Breast epithelium (tissue), 4 donors: ENCODE results near the gene MYO1E. TPM values are rescaled to one million over a fixed set of nuclear protein-coding genes. Genes with fewer than 3 reads are reported as not detected.

Source experiments
- DNase-seq, 2 donors: peaks; one replicate each; pipeline ENCODE4 v3.0.0-alpha.2; 2019; ENCODE audit warnings: low spot score in 2 of 2
- H3K27ac ChIP-seq, 2 donors: fragments of 200-600 bp; sonication (generic) in 1 of 2; one replicate each; pipeline ENCODE4 v1.5.1; 2016 to 2019; ENCODE audit warnings: mild to moderate bottlenecking in 1 of 2
- H3K27me3 ChIP-seq, 2 donors: fragments of 200-600 bp; sonication (generic) in 1 of 2; one replicate each; pipeline versions ENCODE4 v1.5.1 to v1.6.0; 2017 to 2019; ENCODE audit warnings: control low read depth in 1 of 2, mild to moderate bottlenecking in 1 of 2
- H3K36me3 ChIP-seq: fragments of 200-600 bp; one replicate; pipeline ENCODE4 v1.5.1; 2019
- H3K4me1 ChIP-seq, 2 donors: fragments of 200-600 bp; sonication (generic); one replicate each; pipeline ENCODE4 v1.5.1; 2016 to 2019; ENCODE audit warnings: control low read depth in 1 of 2
- H3K4me3 ChIP-seq, 3 donors: fragments of 200-600 bp; sonication (generic); 1 replicate in 2 of 3; 2 replicates in 1 of 3; pipeline ENCODE4 v1.5.1; 2016 to 2019; ENCODE audit warnings: mild to moderate bottlenecking in 3 of 3, moderate library complexity in 2 of 3
- H3K9me3 ChIP-seq, 2 donors: fragments of 200-600 bp; sonication (generic) in 1 of 2; one replicate each; pipeline ENCODE4 v1.5.1; 2016 to 2019; ENCODE audit warnings: control low read depth in 1 of 2
- CTCF ChIP-seq, 3 donors: fragments of 450-650 bp; IDR thresholded peaks; one replicate each; pipeline ENCODE4 v1.5.1; 2016 to 2017; ENCODE audit warnings: antibody characterized with exemption in 3 of 3, mild to moderate bottlenecking in 3 of 3, moderate library complexity in 3 of 3
- POLR2A ChIP-seq: fragments of 450-650 bp; IDR thresholded peaks from one replicate; pipeline ENCODE4 v1.6.1; 2016; ENCODE audit warnings: antibody characterized with exemption, mild to moderate bottlenecking, moderate library complexity
- POLR2AphosphoS5 ChIP-seq, 3 donors: sonication (generic); formaldehyde crosslinking; IDR thresholded peaks; one replicate each; pipeline ENCODE4 v1.6.1; 2017; ENCODE audit warnings: antibody characterized with exemption in 3 of 3
- intact Hi-C: fragments of 100-400 bp; cut with DNase I; formaldehyde crosslinking; loops from one replicate; pipeline ENCODE4 v1.15.1; 2023; ENCODE audit warnings: low total_unique reads
- total RNA-seq, 3 donors: library from RNA; depleted of rRNA; stranded (reverse); fragments of >200 nt; gene quantifications; one replicate each; pipeline ENCODE4 v1.1.0, GENCODE V29; 2016

MYO1E gene
- 10 to 100 TPM; 51.5 to 76.1 (median 68.6) TPM for total RNA-seq

GRCh38 chr15:59372352-59373211 is at the start of gene MYO1E:
TSS of gene MYO1E (minus strand) at chr15:59372871. CDS start at chr15:59372500, 371 bp downstream.
- H3K4me3 ChIP-seq: peak within 1 kb of the TSS; percentile 84 to 98 (median 87)
- TF ChIP-seq CTCF (IDR thresholded peaks at IDR 0.05): no peak
- TF ChIP-seq POLR2A: peak; percentile 64
- peak; percentile 95 to 98 (median 97) for TF ChIP-seq POLR2AphosphoS5 (IDR thresholded peaks at IDR 0.05)
- no peaks in the 10 kb centered on the region for H3K27me3 ChIP-seq
- no peaks in the 10 kb centered on the region for H3K36me3 ChIP-seq
- peak; percentile 83 to 94 for DNase-seq
- no peaks in the 10 kb centered on the region for H3K4me1 ChIP-seq
- intact Hi-C loops: no loop called here
- no peaks in the 10 kb centered on the region for H3K9me3 ChIP-seq
- peak within 1 kb of the TSS; percentile 99 for H3K27ac ChIP-seq

GRCh38 chr15:59420986-59421618 is 48.4 kb upstream of the MYO1E start:
- Histone ChIP-seq H3K4me3 (no peak overlapping the region), H3K36me3 (no peaks in the 10 kb centered on the region), H3K27me3 (no peaks in the 10 kb centered on the region), H3K4me1 (no peaks in the 10 kb centered on the region), H3K27ac (no peak overlapping the region), H3K9me3 (no peaks in the 10 kb centered on the region)
- intact Hi-C loops: no loop called here
- no peak for DNase-seq
- TF ChIP-seq POLR2A (no peak), CTCF (IDR thresholded peaks at IDR 0.05) (no peak), POLR2AphosphoS5 (IDR thresholded peaks at IDR 0.05) (no peak)

- Histone ChIP-seq H3K9me3 (no peaks in the 10 kb centered on the region), H3K36me3 (no peaks in the 10 kb centered on the region), H3K27me3 (no peaks in the 10 kb centered on the region), H3K4me3 (no peak overlapping the region), H3K27ac (no peak overlapping the region), H3K4me1 (no peaks in the 10 kb centered on the region)
- intact Hi-C loops: no loop called here
- no peak for TF ChIP-seq CTCF (IDR thresholded peaks at IDR 0.05)
- no peak for DNase-seq
These were observed 47.4 kb upstream of the MYO1E start for GRCh38 chr15:59420108-59420507.

- TF ChIP-seq CTCF (IDR thresholded peaks at IDR 0.05): no peak
- intact Hi-C loops: no loop called here
These were observed 46.5 kb upstream of the MYO1E start for GRCh38 chr15:59419170-59419569.

GRCh38 chr15:59416816-59417215 is 44.1 kb upstream of the MYO1E start:
- Histone ChIP-seq H3K4me3 (no peak overlapping the region), H3K36me3 (no peaks in the 10 kb centered on the region)

More at GRCh38 chr15:59419170-59419569, 46.5 kb upstream of the MYO1E start:
- Histone ChIP-seq H3K27ac (no peak overlapping the region), H3K4me1 (no peaks in the 10 kb centered on the region), H3K36me3 (no peaks in the 10 kb centered on the region), H3K27me3 (no peaks in the 10 kb centered on the region), H3K4me3 (no peak overlapping the region), H3K9me3 (no peaks in the 10 kb centered on the region)
- no peak for DNase-seq

More at GRCh38 chr15:59416816-59417215, 44.1 kb upstream of the MYO1E start:
- TF ChIP-seq POLR2A (no peak), CTCF (IDR thresholded peaks at IDR 0.05) (no peak), POLR2AphosphoS5 (IDR thresholded peaks at IDR 0.05) (no peak)
- no peak for DNase-seq
- intact Hi-C loops: no loop called here
- no peaks in the 10 kb centered on the region for H3K4me1 ChIP-seq
- H3K9me3 ChIP-seq: no peaks in the 10 kb centered on the region
- H3K27ac ChIP-seq: no peak overlapping the region
- no peaks in the 10 kb centered on the region for H3K27me3 ChIP-seq
